Caki2 (cell line): ENCODE measurements around the gene CCNQ. TPM values are rescaled to one million over a fixed set of nuclear protein-coding genes. Genes with fewer than 3 reads are reported as not detected.

ENCODE experiments used
- DNase-seq: peaks from one replicate; pipeline ENCODE4 v3.0.0-alpha.2; 2015; ENCODE audit warnings: low read depth
- in situ Hi-C: cut with HindIII; loops from 2 replicates; pipeline ENCODE4 v1.10.0; 2016; ENCODE audit warnings: low sequenced_read_pairs, low pct_unique_long_range_greater_than_20kb, mixed read lengths
- total RNA-seq: library from RNA; depleted of rRNA; stranded (reverse); fragments of >200 nt; shearing (Covaris generic); gene quantifications from 2 replicates; pipeline ENCODE4 v1.2.3, GENCODE V29; 2014; ENCODE audit warnings: low replicate concordance; rRNA removed

CCNQ gene
- total RNA-seq: 45.1 and 57.1 TPM in 2 replicates

DNA sequence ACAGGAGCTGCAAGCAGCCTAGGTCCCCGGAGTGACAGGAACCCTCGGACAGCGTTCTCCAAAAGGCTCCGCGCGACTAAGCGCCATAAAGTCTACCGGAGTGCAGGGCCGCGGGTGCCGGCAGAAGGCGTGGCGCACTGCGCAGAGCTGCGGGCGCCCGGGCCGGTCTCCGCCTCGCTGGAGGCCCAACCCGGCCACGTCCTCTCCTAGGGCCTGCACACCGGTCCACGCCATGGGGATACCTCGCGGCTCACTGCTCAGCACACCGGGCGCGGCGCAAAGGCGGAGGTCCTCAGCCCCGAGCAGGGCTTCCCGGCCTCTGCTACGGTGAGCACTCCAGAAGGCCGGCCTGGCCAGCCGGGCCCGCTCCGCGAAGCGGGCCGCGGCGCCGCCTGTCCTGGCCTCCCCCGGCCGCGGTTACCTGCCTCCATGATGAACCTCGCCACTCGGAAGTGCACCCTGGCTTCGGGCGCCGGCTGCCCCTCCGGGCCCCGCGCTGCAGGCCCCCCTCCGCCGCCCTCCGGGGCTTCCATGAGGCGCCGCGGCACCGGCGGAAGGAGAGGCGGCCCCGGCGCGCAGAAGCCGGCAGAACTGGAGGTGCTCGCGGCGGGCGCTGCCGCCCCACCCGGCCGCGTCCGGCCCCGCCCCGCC is at the start of gene CCNQ:
CCNQ (minus strand) TSS at position 599 of the 651 bp plus-strand sequence; CDS start at position 533, 66 bp downstream.
- peak; percentile 44 for DNase-seq

GRCh38 chrX:153647461-153648357 is 48.8 kb upstream of the CCNQ start:
- in situ Hi-C loops: no loop called here

More for the DNA sequence above, at the start of gene CCNQ:
- in situ Hi-C loops: no loop called here

GRCh38 chrX:153646620-153647373 is 47.9 kb upstream of the CCNQ start, which contains the start of gene DUSP9:
TSS of gene DUSP9 (plus strand) at chrX:153647203. CDS start at chrX:153647954, 751 bp downstream.
- DNase-seq: peak; percentile 28
- in situ Hi-C loops: no loop called here

More at GRCh38 chrX:153647461-153648357, 48.8 kb upstream of the CCNQ start:
- no peak for DNase-seq

- in situ Hi-C loops: no loop called here
- no peak for DNase-seq
Observed at GRCh38 chrX:153645921-153646488, 47.1 kb upstream of the CCNQ start.

DNA sequence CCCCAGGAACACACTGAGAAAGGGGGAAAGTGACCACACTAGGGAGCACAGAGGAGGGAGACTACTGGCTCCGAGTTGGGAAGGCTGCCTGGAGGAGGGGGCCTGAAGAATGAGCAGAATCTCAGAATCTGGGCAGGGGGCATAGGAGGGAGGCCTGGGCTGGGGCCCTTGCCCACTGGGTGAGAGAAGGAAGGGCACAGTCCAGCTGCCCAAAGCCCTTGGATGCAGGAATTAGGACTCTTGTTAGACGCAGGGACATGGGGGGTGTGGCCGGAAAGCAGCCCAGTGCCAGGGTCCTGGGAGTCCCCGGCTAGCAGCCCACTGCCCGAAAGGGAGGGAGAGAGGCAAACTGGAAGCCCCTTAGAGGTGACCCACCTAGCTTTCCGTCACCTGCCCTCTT is 46.2 kb upstream of the CCNQ start:
- no peak for DNase-seq
- in situ Hi-C loops: no loop called here

DNA sequence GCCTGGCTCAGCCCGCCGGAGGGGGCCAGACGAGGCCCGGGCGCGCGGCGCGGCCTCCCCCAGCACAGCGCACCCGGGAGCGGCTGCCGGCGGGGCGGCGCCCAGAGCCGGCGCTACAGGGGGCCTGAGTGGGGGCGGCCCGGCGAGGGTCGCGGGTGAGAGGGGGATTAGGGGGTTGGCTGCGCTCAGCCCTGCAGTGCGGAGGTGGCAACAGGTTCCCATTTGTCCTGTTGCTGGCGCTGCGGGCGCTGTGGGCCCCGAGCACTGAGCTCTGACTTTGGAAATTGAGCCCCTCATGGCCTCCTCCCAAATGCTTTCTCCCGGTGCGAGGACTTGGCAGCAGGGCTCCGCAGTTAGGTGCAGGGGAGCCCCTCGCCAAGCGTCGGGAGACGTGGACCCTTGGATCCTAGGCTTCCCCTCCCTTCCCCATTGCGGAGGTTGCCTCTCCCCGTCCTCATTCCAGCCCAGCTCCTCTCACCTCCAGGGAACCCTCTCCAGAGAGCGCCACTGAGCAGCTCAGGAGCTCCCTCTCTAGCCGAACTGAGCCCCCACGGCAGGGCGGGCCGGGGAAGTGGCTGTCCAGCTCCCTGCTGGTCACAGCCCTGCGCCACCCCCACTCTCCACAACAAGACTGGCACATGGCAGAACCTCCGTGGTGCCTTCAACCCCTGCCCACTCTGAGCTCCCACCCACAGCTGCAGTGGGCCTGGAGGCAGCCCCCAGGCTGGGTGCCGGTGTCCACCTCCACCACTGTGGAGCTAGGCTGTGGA is 45.6 kb upstream of the CCNQ start:
- in situ Hi-C loops: no loop called here
- no peak for DNase-seq

GRCh38 chrX:153643431-153644351 is 44.8 kb upstream of the CCNQ start:
- peak; percentile 41 for DNase-seq
- in situ Hi-C loops: no loop called here

GRCh38 chrX:153642655-153643430 is 43.9 kb upstream of the CCNQ start:
- no peak for DNase-seq
- in situ Hi-C loops: no loop called here

- peak; percentile 15 for DNase-seq
- in situ Hi-C loops: no loop called here
Observed at GRCh38 chrX:153642051-153642654, 43.2 kb upstream of the CCNQ start.

- no peak for DNase-seq
- in situ Hi-C loops: no loop called here
Observed at GRCh38 chrX:153641627-153642026, 42.7 kb upstream of the CCNQ start.

- in situ Hi-C loops: no loop called here
- DNase-seq: no peak
Observed at GRCh38 chrX:153640736-153641575, 42.0 kb upstream of the CCNQ start.

GRCh38 chrX:153640045-153640686 is 41.2 kb upstream of the CCNQ start:
- no peak for DNase-seq
- in situ Hi-C loops: no loop called here

DNA sequence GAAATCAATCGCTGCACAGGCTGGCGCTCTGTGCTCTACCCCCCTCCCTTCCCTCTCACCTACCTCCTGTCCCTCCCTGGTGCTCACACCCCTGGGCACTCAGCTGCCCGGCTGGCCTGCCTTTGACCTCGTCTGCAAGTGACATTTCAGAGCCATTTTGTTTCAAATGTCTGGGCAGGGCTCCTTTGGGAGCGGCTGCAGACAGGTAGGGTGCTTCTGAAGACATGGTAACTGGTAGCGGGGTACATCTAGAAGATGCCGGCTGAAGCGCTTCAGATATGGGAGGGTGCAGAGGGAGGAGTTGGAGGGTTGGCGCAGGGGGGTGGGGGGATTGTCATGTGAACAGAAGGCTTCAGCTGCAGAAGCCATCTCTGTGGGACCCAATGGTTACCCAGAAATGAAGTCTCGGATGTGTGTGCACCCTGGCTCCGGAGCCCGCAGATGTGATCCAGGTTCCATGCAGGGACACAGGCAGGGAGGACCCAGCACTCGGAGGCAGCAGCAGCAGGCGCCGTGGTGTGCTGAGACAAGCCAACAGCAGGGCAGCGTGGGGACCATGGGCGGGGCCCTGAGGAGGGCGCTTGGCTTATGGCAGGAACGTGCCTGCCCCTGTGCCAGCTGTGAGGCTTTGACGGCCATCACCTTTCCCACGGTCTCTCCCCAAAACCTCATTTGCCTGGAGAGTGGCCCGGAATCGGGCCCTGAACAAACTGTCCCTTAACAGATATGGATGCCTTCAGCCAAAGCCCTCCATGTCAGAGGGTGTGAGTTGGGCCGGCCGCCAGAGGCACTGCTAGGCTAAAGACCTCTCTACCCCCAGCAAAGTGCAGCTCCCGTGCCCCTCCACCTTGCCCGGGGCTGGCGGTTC is 40.5 kb upstream of the CCNQ start:
- in situ Hi-C loops: no loop called here
- DNase-seq: no peak
